GM21526 (cell line): ENCODE results near the gene CC2D2B.
"Not testable (repeated sequence)": the region's sequence is repeated elsewhere in the genome, so short reads cannot be mapped to it uniquely, and the experiment has no call there.

ENCODE experiments used
- ATAC-seq: cut with Tn5 transposase; IDR thresholded peaks from one replicate; pipeline ENCODE4 v1.9.1; 2021; ENCODE audit warnings: moderate library complexity; ENCODE audit not compliant: unreplicated experiment, low FRiP score

Gene CC2D2B

DNA sequence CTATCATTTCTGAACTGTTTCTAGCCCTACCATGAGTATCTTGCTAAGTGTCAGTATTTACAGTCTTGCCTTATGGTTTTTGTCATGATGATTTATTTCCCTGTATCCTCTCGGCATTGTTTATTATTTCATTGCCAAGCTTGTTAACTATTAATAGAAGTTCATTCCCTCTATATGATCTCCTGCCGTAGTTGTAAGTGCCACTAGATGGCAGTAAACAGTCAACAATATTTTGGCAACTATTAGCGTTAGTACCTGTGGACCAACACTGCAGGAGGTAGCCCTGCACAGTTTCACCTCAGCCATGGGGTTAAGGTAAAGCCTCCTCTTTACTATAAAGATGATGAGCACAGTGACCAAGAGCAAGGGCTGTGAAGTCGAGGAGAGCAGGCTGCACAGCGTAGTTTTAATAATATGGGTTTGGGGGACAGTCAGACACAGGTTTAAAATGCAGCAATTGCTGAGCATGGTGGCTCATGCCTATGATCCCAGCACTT is 109.5 kb downstream of the CC2D2B start:
- peak; percentile 66 for ATAC-seq

DNA sequence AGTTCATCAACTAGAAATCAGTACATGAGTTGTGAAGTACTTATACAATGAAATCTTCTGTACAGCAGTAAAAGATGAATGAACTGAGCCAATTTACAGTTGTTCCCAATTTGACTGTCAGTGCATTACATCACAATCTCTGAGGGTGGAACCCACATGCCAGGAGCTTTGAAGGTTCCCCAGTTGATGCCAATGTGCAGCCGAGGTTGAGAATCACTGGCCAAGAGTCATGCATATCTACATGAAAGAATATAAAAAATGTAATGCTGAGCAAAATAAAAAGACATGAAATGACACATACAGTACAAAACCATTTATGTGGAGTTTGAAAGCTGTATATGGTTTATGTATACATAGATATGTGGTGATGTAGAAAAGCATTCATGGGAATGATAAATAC is 113.6 kb downstream of the CC2D2B start:
- no peak for ATAC-seq

DNA sequence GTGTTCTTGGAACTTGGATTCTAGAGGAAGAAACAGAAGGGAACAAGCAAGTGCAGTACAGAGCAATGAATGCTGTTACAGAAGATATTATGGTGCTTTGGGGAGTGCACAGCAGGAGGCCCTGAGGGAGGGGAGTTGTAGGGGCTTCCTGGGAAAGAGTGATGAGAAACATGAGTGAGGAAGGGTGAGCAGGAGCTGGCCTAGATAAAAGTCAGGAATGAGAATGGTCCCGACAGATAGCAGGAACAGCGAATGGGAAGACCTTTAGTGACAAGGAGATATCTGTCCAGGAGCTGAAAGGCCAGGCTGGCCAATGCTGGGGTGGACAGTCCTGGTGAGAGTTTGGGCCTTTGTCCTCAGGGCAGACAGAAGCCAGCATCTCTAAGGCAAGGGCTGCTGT is 115.0 kb downstream of the CC2D2B start:
- no peak for ATAC-seq

DNA sequence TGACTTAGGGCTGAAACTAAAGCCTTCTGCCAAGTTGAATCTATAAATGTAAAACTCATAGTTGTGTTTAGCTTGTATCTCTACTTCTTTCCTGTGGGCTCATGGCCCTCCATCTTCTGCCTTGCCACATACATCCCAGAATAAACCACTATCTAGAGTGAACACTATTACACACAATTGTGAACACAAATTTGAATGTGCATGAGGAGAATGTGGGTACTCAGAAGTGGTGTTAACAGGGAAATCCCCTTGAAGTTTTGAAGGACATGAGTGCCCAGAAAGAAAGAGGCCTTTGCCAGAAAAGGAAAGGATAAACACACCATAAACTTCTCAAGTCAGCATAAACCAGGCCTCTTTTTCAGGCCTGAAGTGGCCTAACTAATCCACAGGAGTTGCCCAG is 115.4 kb downstream of the CC2D2B start:
- no peak for ATAC-seq

DNA sequence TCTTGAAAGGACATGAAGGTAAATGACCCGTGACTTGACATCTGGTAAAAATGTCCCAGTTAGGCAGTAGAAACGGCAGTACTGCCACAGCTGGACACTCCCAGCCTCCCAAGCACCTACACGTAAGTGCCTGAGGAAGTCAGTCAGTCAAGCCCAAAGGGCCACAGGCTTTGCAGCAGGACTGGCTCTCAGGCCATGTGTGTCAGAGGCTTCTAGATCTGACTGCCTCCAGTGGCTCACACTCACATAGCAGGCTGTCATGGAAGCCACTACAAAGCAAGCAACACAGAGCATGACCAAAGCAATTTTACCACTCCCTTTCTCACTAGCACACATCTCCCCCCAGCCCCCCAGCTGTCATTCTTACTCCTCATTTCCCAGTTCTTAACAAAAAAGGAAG is 117.8 kb downstream of the CC2D2B start:
- peak; percentile 68 for ATAC-seq

DNA sequence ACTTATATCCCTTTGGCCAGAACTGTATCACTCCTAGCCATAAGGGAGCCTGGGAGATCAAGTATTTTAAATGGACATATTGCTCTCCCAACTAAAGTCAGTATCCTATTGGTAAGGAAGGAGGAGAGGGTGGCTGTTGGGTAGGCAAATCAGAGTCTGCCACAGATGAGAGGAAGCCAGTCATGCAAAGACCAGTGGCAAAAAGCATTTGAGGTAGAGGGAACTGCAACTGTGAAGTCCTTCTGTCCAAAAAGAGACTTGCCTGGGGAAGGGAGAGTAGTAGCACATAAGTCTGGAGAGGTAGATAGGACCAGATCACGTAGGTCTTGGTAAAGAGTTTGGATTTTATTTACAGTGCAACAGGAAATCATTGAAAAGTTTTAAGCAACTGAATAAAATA is 126.8 kb downstream of the CC2D2B start:
- no peak for ATAC-seq

DNA sequence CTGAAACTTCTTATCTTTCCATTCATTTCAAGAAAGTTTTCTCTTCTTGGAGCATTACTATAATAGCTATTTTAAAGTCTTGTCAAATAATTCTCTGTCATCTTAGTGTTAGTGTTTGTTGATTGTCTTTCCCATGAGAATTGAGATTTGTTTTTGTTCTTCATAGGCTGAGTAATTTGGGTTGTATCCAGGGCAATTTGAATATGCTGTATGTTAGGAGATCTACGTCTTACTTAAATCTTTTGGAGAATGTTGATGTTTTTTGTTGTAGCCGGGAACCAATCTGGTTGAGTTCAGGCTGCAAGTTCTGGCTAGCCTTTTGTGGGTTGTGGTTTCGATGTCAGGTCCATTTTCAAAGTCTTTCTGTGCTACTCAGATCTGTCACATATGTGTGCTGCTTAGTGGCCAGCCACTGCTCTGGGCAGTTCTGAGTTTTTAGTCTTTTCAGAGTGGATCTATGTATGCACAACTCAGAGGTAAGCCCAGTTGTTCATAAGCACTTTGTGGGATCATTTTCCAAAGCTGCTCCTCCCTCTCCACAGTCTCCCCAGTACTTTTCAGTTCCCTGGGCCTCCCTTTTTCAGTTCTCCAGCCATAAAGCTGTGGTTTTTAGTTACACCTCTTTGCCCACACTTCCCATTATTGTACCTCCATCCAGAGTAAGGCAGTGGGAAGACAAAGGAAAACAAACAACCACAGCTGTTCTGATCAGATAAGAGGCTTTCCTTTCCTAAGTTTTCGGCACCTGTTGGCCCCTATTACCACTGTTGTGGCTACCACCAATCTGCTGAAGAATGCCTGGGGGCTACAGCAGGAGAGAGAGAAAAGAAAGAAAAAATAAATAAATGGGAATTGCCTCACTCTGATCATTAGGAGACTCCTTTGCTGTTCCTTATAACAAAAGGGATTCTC is 131.0 kb downstream of the CC2D2B start:
- no peak for ATAC-seq

DNA sequence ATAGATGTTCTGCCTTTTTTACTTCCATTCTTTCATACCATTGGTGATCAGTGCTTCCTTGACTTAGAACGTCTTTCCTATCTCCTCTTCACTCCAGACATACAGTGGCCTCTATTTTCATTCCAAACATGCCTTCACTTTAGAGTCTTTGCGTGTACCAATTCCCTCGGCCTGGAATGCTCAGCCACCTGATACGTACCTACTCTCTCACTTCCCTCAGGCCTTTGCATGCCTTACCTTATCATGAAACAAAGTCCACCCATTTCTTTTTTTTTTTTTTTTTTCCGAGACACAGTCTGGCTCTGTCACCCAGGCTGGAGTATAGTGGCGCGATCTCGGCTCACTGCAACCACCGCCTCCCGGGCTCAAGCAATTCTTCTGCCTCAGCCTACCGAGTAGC is 133.4 kb downstream of the CC2D2B start:
- no peak for ATAC-seq

DNA sequence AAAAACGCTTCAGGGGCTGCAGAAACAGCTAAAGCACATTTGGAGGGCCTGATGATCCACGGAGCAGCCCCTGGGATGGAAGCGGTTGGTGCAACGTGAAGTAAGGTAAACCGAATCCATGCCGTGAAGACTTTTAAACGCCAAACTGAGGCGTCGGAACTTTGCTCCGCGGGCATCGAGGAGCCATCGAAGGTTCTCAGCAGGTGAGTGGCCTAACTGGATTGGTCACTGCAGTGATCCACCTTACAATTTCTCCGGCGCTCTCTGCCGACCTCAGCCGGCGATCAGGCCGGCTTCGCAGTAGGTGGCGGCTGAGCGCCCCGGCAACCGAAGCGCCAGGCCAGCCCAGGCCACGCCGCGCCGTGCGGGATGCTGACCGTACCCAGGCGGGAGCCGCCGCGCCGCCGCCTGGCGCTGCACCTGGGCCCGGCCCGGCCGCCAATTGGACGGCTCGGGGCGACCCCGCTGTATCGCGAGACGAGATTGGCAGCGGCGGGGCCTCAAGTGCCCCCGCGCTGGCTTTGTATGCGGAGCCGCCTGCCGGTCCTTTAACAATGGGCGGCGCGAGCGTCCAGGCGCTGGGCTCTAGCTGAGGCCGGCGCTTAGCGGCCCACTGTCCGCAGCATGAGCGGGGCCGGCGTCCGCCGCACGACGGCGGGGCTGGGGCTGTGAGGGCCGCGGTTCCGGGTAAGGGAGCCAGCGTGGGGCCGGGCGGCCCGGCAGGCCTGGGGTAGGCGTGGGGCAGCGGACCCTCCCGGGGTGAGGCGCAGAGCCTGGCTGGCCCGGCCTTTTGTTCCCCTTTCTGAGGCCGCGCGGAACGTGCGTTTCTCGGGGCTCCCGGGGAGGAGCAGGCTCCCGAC is 135.5 kb downstream of the CC2D2B start, which contains the start of gene CCNJ:
Gene CCNJ, plus strand, starts transcription at position 551 of the 860 bp plus-strand sequence. CDS start 811 bp downstream, outside the sequence.
- ATAC-seq = peak; percentile 82

DNA sequence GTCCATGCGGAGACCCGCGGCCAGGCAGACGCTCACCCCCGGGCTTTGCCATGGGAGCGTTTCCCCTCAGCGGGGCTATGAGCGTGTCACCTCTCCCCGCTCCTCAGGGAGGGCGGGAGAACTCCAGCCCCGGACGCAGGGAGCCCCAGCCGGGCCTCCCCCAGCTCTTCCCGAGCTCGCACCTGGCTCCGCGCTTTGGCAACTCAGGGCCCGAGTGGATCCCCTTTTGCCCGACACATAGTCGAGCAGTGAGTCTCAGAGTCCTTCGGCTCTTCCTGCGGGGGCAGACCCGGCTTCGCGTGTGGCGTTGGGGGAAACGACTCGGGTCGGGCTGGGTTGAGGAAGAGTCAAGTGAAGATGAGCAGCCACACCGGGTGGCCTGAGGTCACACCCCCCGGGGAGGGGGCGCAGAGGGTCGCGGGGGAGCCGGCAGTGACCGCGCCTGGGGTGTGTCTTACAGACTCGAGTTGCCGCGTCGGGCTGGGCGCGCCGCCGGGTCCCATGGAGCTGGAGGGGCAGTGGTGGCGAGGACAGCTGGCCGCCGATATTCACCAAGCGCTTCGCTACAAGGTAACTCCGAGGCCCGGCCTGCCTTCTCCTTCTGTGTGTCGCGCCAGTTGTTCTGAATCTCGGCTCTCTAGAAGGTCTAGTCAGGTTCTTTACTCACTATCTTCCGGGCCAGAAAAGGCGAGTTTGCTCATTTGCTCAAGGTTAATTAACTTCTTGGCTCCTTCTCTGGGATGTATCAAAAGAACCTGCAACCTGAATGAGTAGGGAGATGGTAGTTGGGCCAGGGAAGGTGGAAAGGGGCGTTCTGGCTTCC is 136.3 kb downstream of the CC2D2B start:
- ATAC-seq = peak; percentile 45

DNA sequence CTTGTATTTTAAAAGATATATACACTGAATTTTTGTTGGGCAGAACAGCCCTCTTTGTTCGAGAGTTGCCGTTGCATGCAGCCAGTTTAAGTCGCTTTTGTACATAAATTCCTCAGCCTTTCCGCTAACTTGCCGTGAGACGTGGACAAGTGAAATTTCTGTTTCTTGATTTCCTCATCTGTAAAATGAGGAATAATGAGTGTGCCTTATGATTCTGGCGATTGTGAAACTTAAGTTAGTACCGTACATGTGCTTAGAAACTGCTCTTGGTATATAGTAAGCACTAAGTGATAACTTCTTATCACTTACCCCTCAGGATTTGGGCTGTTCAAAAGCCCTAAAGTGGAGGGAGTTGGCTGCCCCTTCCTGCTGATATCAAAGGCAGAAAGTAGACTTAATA is 137.0 kb downstream of the CC2D2B start:
- no peak for ATAC-seq

DNA sequence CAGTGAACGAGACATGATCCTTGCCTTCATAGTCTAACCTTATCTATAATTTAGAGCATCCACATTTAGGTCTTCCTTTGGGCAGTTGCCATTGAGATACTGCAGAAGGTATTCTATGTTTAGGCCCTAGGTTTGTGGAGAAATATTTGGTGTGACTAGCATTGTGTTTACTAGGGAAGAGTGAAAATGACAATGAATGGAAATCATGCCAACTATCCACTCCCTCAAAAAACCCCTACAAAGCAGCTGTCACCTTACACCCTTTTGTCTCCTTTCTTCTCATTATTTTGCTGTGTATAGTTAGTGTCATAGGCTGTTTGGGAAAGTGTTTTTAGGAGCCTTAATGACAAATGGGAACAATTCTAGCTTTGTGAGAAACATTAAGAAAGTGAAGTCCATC is 138.8 kb downstream of the CC2D2B start:
- ATAC-seq = no peak

DNA sequence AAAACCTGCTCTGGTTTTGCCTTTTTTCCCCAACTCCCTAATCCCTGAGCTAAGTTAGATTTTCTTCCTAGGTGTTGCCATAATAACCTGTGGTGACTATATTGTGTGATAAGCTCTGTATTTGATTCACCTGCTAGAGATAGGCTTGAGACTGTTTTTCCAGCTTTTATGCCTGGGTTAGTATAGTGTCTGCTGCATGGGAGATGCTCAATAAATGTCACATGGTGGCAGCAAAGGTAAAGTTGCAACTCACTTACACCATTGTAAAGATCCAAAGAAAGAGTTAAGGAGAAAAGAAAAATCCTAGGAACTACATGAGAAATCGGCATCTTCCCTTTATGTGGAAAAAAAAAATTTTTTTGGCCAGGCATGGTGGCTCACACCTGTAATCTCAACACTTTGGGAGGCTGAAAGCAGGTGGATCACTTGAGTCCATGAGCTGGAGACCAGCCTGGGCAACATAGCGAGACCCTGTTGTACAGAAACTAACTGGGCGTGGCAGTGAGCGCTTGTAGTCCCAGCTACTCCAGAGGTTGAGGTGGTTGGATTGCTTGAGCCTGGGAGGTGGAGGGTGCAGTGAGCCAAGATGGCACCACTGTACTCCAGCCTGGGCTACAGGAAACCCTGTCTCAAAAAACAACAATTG is 139.4 kb downstream of the CC2D2B start:
- no peak for ATAC-seq

DNA sequence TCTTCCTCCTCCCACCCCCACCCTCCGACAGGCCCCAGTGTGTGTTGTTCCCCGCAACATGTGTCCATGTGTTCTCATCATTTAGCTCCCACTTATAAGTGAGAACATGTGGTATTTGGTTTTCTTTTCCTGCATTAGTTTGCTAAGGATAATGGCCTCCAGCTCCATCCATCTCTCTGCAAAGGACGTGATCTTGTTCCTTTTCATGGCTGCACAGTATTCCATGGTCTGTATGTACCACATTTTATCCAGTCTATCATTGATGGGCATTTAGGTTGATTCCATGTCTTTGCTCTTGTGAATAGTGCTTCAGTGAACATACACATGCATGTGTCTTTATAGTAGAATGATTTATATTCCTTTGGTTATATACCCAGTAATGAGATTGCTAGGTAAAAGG is 140.2 kb downstream of the CC2D2B start:
- ATAC-seq = not testable (repeated sequence)

DNA sequence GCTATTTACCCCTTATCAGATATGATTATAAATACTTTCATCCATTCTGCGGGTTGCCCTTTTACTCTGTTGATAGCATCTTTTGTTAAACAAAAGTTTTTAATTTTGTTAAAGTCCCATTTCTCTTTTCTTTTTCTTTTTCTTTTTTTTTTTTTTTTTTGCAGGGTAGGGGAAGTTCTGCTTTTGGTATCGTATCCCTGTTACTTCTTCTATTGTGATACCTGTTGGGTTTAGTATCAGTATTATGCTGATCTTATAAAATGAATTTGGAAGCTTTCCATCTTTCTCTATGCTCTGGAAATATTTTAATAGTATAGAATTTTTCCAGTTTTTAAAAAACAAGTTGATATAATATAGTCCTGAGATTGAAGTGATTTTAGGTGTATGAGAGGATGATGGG is 141.6 kb downstream of the CC2D2B start:
- no peak for ATAC-seq

DNA sequence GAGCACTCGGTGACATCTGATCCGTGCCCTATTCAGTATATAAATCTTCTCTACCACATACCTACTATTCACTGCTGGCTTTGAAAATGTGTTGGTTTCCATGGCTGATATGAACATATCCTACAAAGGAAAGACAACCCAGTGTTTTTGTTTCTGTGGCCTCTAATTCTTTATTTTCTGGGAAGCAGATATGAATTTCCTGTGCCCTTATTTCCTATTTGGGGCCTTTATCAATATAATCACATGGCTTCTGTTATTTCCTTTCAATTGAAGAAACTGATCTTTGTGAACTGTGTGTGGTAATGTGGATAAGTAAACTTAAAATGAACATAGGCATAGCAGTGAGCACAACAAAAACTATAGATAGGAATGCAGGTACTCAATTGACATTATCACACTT is 146.2 kb downstream of the CC2D2B start:
- no peak for ATAC-seq

DNA sequence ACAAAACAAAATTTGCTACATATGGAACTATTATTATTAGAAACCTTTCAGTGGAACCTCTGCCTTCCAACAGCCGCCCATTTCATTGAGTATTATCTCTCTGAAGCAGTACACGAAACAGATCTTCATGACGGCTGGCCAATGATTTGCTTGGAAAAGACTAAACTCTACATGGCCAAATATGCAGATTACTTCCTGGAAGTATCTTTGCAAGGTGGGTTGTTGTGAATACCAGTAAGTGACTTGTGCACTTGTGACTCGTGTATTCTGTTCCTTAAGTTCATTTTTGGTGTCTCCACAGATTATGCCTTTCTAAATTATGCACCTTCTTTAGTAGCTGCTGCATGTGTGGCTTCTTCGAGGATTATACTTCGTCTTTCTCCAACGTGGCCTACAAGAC is 149.0 kb downstream of the CC2D2B start:
- ATAC-seq = no peak

DNA sequence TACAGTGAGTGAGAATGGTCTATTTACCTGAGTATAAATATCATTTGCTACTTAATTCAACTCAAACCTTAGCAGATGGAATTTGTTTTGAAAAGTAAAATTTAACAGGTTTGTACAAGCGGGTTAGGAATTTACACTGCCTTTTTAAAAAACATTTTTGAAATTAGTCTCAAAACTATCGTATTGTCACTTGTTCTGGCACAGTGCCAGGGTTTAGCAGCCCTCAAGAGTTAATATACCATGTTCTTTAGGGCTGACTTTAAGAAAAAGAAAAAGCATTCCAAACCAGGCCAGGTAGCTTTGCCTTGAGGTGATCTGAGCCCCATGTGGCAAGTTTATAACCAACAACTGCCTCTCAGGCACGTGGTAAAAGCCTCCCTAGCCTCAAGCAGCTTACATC is 153.5 kb downstream of the CC2D2B start:
- no peak for ATAC-seq

DNA sequence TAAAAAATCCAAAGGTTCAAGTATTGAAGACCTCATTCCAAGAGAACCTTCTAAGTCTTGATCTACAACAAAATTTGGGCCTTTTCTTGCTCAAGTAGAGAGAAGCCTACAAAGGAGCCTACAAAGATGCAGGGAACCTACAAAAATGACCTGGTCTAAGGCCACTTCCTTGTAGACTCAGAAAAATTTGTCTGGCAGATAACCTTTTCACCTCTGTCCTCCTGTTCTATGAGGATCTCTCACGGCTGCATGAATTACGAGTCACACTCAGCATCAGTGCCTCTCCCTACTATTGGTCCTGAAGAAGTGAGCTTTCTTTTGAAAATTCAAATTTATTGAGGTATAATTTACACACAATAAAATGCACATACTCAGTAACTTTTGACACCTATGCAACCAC is 164.9 kb downstream of the CC2D2B start:
- no peak for ATAC-seq

DNA sequence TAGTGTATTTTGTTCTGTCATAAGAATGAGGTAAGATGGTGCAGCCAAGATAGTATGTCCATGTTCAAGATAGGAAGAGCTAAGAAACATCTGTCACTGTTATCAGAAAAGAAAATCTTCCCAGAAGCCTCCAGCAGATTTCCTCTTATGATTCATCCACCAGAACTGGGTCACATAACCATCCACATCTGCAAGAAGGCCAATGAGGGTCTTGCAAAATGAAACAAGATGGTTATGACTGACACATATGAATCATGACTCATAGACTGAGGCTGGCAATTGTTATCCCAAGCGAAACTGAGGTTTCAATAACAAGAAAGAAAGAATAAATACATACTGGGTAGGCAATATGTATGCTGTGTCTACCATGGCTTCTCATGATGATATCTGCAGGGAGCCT is 165.9 kb downstream of the CC2D2B start:
- no peak for ATAC-seq
